K562 (cell line): ENCODE results near the gene SF3B4. TPM values are rescaled to one million over a fixed set of nuclear protein-coding genes. Genes with fewer than 3 reads are reported as not detected.
A peak's percentile ranks its signal among the peaks of the same experiment; 100 is the strongest.

Source experiments
- ARID2 ChIP-seq: fragments of 450-650 bp; IDR thresholded peaks from 2 replicates; pipeline ENCODE4 v1.6.1; 2017; ENCODE audit warnings: antibody characterized with exemption, mild to moderate bottlenecking
- DNMT1 ChIP-seq: fragments of 450-650 bp; IDR thresholded peaks from 2 replicates; pipeline ENCODE4 v1.6.1; 2016; ENCODE audit warnings: antibody characterized with exemption, mild to moderate bottlenecking
- FOXJ2 ChIP-seq: fragments of 200-800 bp; sonication (Bioruptor generic); IDR thresholded peaks from 2 replicates; pipeline ENCODE4 v1.6.1; 2016; ENCODE audit warnings: missing genetic modification characterization, missing compliant biosample characterization
- GABPB1 ChIP-seq: sonication (generic); formaldehyde crosslinking; IDR thresholded peaks from 2 replicates; pipeline ENCODE4 v1.8.0; 2022; ENCODE audit warnings: mild to moderate bottlenecking, missing genetic modification reagents
- JUND ChIP-seq, 2 experiments: IDR thresholded peaks; 2 replicates in 1 of 2; 3 replicates in 1 of 2; pipeline ENCODE4 v1.6.1; 2011; ENCODE audit warnings: borderline replicate concordance in 2 of 2, low read depth in 2 of 2, low read length in 2 of 2, improper control_type of control experiment in 1 of 2, missing biosample characterization in 1 of 2, missing genetic modification characterization in 1 of 2, missing genetic modification reagents in 1 of 2
- LCOR ChIP-seq: sonication (generic); formaldehyde crosslinking; IDR thresholded peaks from 2 replicates; pipeline ENCODE4 v1.8.0; 2022; ENCODE audit warnings: mild to moderate bottlenecking, missing genetic modification reagents
- NFE2L1 ChIP-seq: fragments of 450-650 bp; IDR thresholded peaks from 2 replicates; pipeline ENCODE4 v1.6.1; 2016; ENCODE audit warnings: missing genetic modification characterization, low read depth, mild to moderate bottlenecking, missing compliant biosample characterization, moderate library complexity, borderline replicate concordance
- PRPF4 ChIP-seq: fragments of 200-400 bp; formaldehyde crosslinking; IDR thresholded peaks from one replicate; pipeline ENCODE4 v1.6.1; 2017; ENCODE audit warnings: low read length, low read depth, mild to moderate bottlenecking; ENCODE audit not compliant: insufficient read depth, poor library complexity, severe bottlenecking
- RFX1 ChIP-seq: fragments of 450-650 bp; IDR thresholded peaks from 2 replicates; pipeline ENCODE4 v1.6.1; 2016; ENCODE audit warnings: mild to moderate bottlenecking, moderate library complexity
- SLC30A9 ChIP-seq: fragments of 250-450 bp; sonication (Bioruptor Pico); IDR thresholded peaks from 2 replicates; pipeline ENCODE4 v1.8.0; 2022; ENCODE audit warnings: mild to moderate bottlenecking, moderate library complexity
- TAF9B ChIP-seq: fragments of 450-650 bp; IDR thresholded peaks from 2 replicates; pipeline ENCODE4 v1.6.1; 2018; ENCODE audit warnings: mild to moderate bottlenecking; ENCODE audit not compliant: partially characterized antibody
- TBL1XR1 ChIP-seq, 2 experiments: IDR thresholded peaks; 2 replicates each; pipeline ENCODE4 v1.6.1; 2012; ENCODE audit warnings: improper control_type of control experiment in 2 of 2, low read length in 2 of 2, mild to moderate bottlenecking in 1 of 2
- TCF7 ChIP-seq: sonication (generic); IDR thresholded peaks from 2 replicates; pipeline ENCODE4 v1.6.1; 2016; ENCODE audit warnings: antibody characterized with exemption, borderline replicate concordance
- TEAD1 ChIP-seq, 2 experiments: fragments of 450-650 bp in 1 of 2; sonication (generic) in 1 of 2; formaldehyde crosslinking; IDR thresholded peaks; 2 replicates each; pipeline versions ENCODE4 v1.4.0 to v1.8.0; 2020 to 2022; ENCODE audit warnings: mild to moderate bottlenecking in 2 of 2, missing genetic modification reagents in 1 of 2
- XRCC5 ChIP-seq: fragments of 200-400 bp; formaldehyde crosslinking; IDR thresholded peaks from 2 replicates; pipeline ENCODE4 v1.6.1; 2017; ENCODE audit warnings: low read depth, mild to moderate bottlenecking, low read length
- ZNF445 ChIP-seq: fragments of 250-450 bp; sonication (Bioruptor Pico); IDR thresholded peaks from 2 replicates; pipeline ENCODE4 v1.4.0; 2020; ENCODE audit warnings: low read depth, mild to moderate bottlenecking, moderate library complexity
- ZNF644 ChIP-seq: fragments of 200-800 bp; sonication (Bioruptor generic); IDR thresholded peaks from 2 replicates; pipeline ENCODE4 v1.6.1; 2016; ENCODE audit warnings: low read depth, missing genetic modification characterization, missing compliant biosample characterization
- ZNF699 ChIP-seq: fragments of 250-450 bp; sonication (Bioruptor Pico); IDR thresholded peaks from 2 replicates; pipeline ENCODE4 v1.8.0; 2021; ENCODE audit warnings: mild to moderate bottlenecking, moderate library complexity; ENCODE audit not compliant: insufficient replicate concordance
- polyA plus RNA-seq, 8 experiments: library from polyadenylated mRNA; depleted of rRNA in 4 of 8; stranded (reverse) in 5 of 8; unstranded in 3 of 8; fragments of >200 nt; fragmentation: Nextera tagmentation in 2 of 8; fragmentation: Illumina TruSeq in 1 of 8; extraction: Ambion mirVana in 2 of 8; extraction: Trizol in 1 of 8; gene quantifications; 2 replicates each; pipeline versions ENCODE4 v1.2.1 to v1.2.3, GENCODE V29; 2011 to 2014; ENCODE audit warnings: inconsistent platforms in 1 of 8, missing spikeins in 1 of 8
- total RNA-seq, 7 experiments: library from RNA; depleted of rRNA in 6 of 7; stranded (reverse); fragments of >200 nt in 6 of 7; fragmentation: Illumina TruSeq in 2 of 7; extraction: Trizol in 2 of 7; gene quantifications; 2 replicates each; pipeline versions ENCODE4 v1.2.1 to v1.2.3, GENCODE V29; 2011 to 2021; ENCODE audit warnings: low replicate concordance in 1 of 7
- TF ChIP-seq, protein P1 (sequence below): fragments of 450-650 bp; conservative IDR thresholded peaks from 2 replicates; pipeline ENCODE4 v1.6.1; 2016; ENCODE audit warnings: missing genetic modification characterization, low read depth, mild to moderate bottlenecking, missing compliant biosample characterization, moderate library complexity
- TF ChIP-seq, protein P2 (sequence below): fragments of 250-450 bp; sonication (Bioruptor Pico); IDR thresholded peaks from 2 replicates; pipeline ENCODE4 v1.4.0; 2020; ENCODE audit warnings: mild to moderate bottlenecking
- TF ChIP-seq, protein P3 (sequence below): fragments of 450-650 bp; IDR thresholded peaks from 2 replicates; pipeline ENCODE4 v1.6.1; 2017; ENCODE audit warnings: mild to moderate bottlenecking, moderate library complexity
- TF ChIP-seq, protein P4 (sequence below): fragments of 250-450 bp; sonication (Bioruptor Pico); IDR thresholded peaks from 2 replicates; pipeline ENCODE4 v1.8.0; 2022; ENCODE audit warnings: inconsistent platforms

The SF3B4 gene
- total and polyA plus RNA-seq, 9 of the 15 experiments (the other 6 are each of a cell fraction or from before 2014, with no cell fraction given), result 3.0 to 88.0 (median 26.1) TPM

DNA sequence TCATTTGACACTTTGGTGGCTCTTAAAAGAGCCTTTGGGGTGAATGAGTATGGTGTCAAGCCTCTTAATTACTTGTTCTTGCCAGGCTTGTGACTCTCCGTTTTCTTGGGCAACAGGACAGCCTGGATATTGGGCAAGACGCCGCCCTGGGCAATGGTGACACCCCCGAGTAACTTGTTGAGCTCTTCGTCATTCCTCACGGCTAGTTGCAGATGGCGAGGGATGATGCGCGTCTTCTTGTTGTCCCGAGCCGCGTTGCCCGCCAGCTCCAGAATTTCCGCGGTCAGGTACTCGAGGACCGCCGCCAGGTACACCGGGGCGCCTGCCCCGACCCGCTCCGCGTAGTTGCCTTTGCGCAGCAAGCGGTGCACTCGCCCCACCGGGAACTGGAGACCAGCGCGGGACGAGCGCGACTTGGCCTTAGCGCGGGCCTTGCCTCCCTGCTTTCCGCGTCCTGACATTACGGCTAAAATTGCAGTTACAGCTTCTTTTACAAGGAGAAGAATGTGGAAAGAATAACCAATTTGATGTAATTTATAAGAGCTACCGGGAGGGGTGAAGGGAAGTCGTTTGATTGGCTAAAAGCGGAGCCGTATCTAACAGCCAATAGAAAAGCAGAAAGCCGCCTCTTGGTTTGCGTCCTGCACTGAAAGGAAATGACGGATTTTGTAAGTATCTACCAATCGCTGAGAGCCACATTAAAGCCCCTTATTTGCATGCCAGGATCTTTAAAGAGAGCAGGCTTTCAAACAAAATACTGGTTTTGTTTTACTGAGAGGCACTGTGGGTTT, 40.0 kb downstream of the SF3B4 start (continued):
- TF ChIP-seq JUND (IDR thresholded peaks at IDR 0.05; ENCODE audit: borderline replicate concordance, low read depth, low read length) (no peak), JUND (tag; IDR thresholded peaks at IDR 0.05; ENCODE audit: borderline replicate concordance, low read depth, low read length) (no peak), DNMT1 (no peak), NFE2L1 (tag) (no peak), TBL1XR1 (IDR thresholded peaks at IDR 0.05; ENCODE audit: low read length in 2 of 2) (peak in 1 of 2 experiments; percentile 83; a peak in 1 of 4 replicates), ZNF644 (tag) (no peak), LCOR (CRISPR knock-in tag) (peak; percentile 80; the same call in 1 of the 2 replicates), XRCC5 (0 out of 2 replicates have a peak, but pooled peaks have one; percentile 27), RFX1 (no peak), GABPB1 (CRISPR knock-in tag) (0 out of 2 replicates have a peak, but pooled peaks have one; percentile 49), PRPF4 (peak; percentile 98), ARID2 (no peak), ZNF699 (CRISPR knock-in tag) (no peak), FOXJ2 (no peak), ZNF445 (no peak), SLC30A9 (CRISPR knock-in tag) (no peak), TCF7 (peak; percentile 32; the same call in 1 of the 2 replicates), TEAD1 (CRISPR knock-in tag; IDR thresholded peaks at IDR 0.05) (no peak), TAF9B (no peak)
- TF ChIP-seq, protein P1, sequence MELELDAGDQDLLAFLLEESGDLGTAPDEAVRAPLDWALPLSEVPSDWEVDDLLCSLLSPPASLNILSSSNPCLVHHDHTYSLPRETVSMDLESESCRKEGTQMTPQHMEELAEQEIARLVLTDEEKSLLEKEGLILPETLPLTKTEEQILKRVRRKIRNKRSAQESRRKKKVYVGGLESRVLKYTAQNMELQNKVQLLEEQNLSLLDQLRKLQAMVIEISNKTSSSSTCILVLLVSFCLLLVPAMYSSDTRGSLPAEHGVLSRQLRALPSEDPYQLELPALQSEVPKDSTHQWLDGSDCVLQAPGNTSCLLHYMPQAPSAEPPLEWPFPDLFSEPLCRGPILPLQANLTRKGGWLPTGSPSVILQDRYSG, result no peak
- TF ChIP-seq, protein P2, sequence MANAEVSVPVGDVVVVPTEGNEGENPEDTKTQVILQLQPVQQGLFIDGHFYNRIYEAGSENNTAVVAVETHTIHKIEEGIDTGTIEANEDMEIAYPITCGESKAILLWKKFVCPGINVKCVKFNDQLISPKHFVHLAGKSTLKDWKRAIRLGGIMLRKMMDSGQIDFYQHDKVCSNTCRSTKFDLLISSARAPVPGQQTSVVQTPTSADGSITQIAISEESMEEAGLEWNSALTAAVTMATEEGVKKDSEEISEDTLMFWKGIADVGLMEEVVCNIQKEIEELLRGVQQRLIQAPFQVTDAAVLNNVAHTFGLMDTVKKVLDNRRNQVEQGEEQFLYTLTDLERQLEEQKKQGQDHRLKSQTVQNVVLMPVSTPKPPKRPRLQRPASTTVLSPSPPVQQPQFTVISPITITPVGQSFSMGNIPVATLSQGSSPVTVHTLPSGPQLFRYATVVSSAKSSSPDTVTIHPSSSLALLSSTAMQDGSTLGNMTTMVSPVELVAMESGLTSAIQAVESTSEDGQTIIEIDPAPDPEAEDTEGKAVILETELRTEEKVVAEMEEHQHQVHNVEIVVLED (CRISPR knock-in tag), result no peak
- TF ChIP-seq, protein P3, sequence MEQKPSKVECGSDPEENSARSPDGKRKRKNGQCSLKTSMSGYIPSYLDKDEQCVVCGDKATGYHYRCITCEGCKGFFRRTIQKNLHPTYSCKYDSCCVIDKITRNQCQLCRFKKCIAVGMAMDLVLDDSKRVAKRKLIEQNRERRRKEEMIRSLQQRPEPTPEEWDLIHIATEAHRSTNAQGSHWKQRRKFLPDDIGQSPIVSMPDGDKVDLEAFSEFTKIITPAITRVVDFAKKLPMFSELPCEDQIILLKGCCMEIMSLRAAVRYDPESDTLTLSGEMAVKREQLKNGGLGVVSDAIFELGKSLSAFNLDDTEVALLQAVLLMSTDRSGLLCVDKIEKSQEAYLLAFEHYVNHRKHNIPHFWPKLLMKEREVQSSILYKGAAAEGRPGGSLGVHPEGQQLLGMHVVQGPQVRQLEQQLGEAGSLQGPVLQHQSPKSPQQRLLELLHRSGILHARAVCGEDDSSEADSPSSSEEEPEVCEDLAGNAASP, result no peak
- TF ChIP-seq, protein P4, sequence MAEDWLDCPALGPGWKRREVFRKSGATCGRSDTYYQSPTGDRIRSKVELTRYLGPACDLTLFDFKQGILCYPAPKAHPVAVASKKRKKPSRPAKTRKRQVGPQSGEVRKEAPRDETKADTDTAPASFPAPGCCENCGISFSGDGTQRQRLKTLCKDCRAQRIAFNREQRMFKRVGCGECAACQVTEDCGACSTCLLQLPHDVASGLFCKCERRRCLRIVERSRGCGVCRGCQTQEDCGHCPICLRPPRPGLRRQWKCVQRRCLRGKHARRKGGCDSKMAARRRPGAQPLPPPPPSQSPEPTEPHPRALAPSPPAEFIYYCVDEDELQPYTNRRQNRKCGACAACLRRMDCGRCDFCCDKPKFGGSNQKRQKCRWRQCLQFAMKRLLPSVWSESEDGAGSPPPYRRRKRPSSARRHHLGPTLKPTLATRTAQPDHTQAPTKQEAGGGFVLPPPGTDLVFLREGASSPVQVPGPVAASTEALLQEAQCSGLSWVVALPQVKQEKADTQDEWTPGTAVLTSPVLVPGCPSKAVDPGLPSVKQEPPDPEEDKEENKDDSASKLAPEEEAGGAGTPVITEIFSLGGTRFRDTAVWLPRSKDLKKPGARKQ (CRISPR knock-in tag), result no peak
